HG02943 (cell line): ENCODE measurements around the gene ENTPD8.
"Not testable (repeated sequence)": the region's sequence is repeated elsewhere in the genome, so short reads cannot be mapped to it uniquely, and the experiment has no call there.

Experiments used
- ATAC-seq: cut with Tn5 transposase; IDR thresholded peaks from one replicate; pipeline ENCODE4 v1.9.1; 2021; ENCODE audit warnings: mild to moderate bottlenecking, low read depth, moderate library complexity; ENCODE audit not compliant: unreplicated experiment

ENTPD8 gene

GRCh38 chr9:137477778-137478612 lies 36.8 kb upstream of the ENTPD8 start:
- no peak for ATAC-seq

- no peak for ATAC-seq
Observed at GRCh38 chr9:137476856-137477255, 35.7 kb upstream of the ENTPD8 start.

- no peak for ATAC-seq
Observed at GRCh38 chr9:137475666-137476065, 34.5 kb upstream of the ENTPD8 start.

GRCh38 chr9:137474271-137474670 lies 33.1 kb upstream of the ENTPD8 start:
- no peak for ATAC-seq

- no peak for ATAC-seq
Observed at GRCh38 chr9:137470785-137471184, 29.6 kb upstream of the ENTPD8 start.

GRCh38 chr9:137467896-137468295 lies 26.7 kb upstream of the ENTPD8 start:
- ATAC-seq, result no peak

GRCh38 chr9:137467161-137467581 lies 26.0 kb upstream of the ENTPD8 start:
- ATAC-seq, result no peak

GRCh38 chr9:137466389-137467085 lies 25.4 kb upstream of the ENTPD8 start:
- ATAC-seq, result not testable (repeated sequence)

GRCh38 chr9:137465720-137466388 lies 24.7 kb upstream of the ENTPD8 start:
- no peak for ATAC-seq

- ATAC-seq, result no peak
Observed at GRCh38 chr9:137465000-137465719, 24.0 kb upstream of the ENTPD8 start.

- no peak for ATAC-seq
Observed at GRCh38 chr9:137464291-137464999, 23.3 kb upstream of the ENTPD8 start.

GRCh38 chr9:137463931-137464290 lies 22.8 kb upstream of the ENTPD8 start:
- no peak for ATAC-seq

- no peak for ATAC-seq
Observed at GRCh38 chr9:137462986-137463930, 22.1 kb upstream of the ENTPD8 start.

GRCh38 chr9:137462396-137462985 lies 21.3 kb upstream of the ENTPD8 start:
- no peak for ATAC-seq

- ATAC-seq, result peak; percentile 41
Observed at GRCh38 chr9:137461663-137462395, 20.7 kb upstream of the ENTPD8 start.

- ATAC-seq, result no peak
Observed at GRCh38 chr9:137461316-137461662, 20.1 kb upstream of the ENTPD8 start.

GRCh38 chr9:137460363-137461315 lies 19.5 kb upstream of the ENTPD8 start:
- ATAC-seq, result no peak
